Sigmoid colon (tissue), 4 donors: ENCODE data around the gene KAT8.

Experiments used
- POLR2A ChIP-seq, 2 donors: fragments of 450-650 bp; IDR thresholded peaks; one replicate each; pipeline ENCODE4 v1.6.1; 2016; ENCODE audit warnings: antibody characterized with exemption in 2 of 2, mild to moderate bottlenecking in 2 of 2, moderate library complexity in 2 of 2
- POLR2AphosphoS5 ChIP-seq, 4 donors: sonication (generic); formaldehyde crosslinking; IDR thresholded peaks; one replicate each; pipeline ENCODE4 v1.6.1; 2017; ENCODE audit warnings: antibody characterized with exemption in 4 of 4
- TF ChIP-seq, protein P1 (sequence below), 4 experiments: fragments of 450-650 bp in 3 of 4; fragments of 200-600 bp in 1 of 4; IDR thresholded peaks; one replicate each; pipeline ENCODE4 v1.5.1; 2016 to 2019; ENCODE audit warnings: antibody characterized with exemption in 4 of 4, mild to moderate bottlenecking in 3 of 4, moderate library complexity in 2 of 4

- TF ChIP-seq, protein P1, sequence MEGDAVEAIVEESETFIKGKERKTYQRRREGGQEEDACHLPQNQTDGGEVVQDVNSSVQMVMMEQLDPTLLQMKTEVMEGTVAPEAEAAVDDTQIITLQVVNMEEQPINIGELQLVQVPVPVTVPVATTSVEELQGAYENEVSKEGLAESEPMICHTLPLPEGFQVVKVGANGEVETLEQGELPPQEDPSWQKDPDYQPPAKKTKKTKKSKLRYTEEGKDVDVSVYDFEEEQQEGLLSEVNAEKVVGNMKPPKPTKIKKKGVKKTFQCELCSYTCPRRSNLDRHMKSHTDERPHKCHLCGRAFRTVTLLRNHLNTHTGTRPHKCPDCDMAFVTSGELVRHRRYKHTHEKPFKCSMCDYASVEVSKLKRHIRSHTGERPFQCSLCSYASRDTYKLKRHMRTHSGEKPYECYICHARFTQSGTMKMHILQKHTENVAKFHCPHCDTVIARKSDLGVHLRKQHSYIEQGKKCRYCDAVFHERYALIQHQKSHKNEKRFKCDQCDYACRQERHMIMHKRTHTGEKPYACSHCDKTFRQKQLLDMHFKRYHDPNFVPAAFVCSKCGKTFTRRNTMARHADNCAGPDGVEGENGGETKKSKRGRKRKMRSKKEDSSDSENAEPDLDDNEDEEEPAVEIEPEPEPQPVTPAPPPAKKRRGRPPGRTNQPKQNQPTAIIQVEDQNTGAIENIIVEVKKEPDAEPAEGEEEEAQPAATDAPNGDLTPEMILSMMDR (IDR thresholded peaks at IDR 0.05) = no peak
- TF ChIP-seq POLR2AphosphoS5 (IDR thresholded peaks at IDR 0.05) = no peak
- TF ChIP-seq POLR2A (IDR thresholded peaks at IDR 0.05) = no peak
Observed at GRCh38 chr16:31093132-31093703, 24.2 kb upstream of the KAT8 start.
